ENCODE measurements around the gene KCNJ1. TPM values are rescaled to one million over a fixed set of nuclear protein-coding genes. Genes with fewer than 3 reads are reported as not detected.

Gene KCNJ1
- total RNA-seq, 1 donor from 2014 or later = under 0.01 TPM

- FAIRE-seq (no peak), DNase-seq (ENCODE audit: low read depth) (no peak)
- H3K27me3 ChIP-seq (ENCODE audit: control insufficient read depth, insufficient read depth, low read length) = peaks cover 2% of the 10 kb centered on the region
- no peak overlapping the region for H3K4me3 ChIP-seq (ENCODE audit: low read depth, low read length)
- no peak for TF ChIP-seq CTCF (IDR thresholded peaks at IDR 0.05; ENCODE audit: insufficient read depth, low read length, severe bottlenecking)
- no peaks in the 10 kb centered on the region for H3K36me3 ChIP-seq (ENCODE audit: control insufficient read depth, insufficient read depth, low read length)
Observed at GRCh38 chr11:128882451-128882850, 15.4 kb upstream of the KCNJ1 start.

GRCh38 chr11:128881221-128881620 is 14.1 kb upstream of the KCNJ1 start:
- no peak for TF ChIP-seq CTCF (IDR thresholded peaks at IDR 0.05; ENCODE audit: insufficient read depth, low read length, severe bottlenecking)

GRCh38 chr11:128879817-128880216 is 12.7 kb upstream of the KCNJ1 start:
- no peaks in the 10 kb centered on the region for H3K36me3 ChIP-seq (ENCODE audit: control insufficient read depth, insufficient read depth, low read length)
- no peak for TF ChIP-seq CTCF (IDR thresholded peaks at IDR 0.05; ENCODE audit: insufficient read depth, low read length, severe bottlenecking)
- peaks cover 2% of the 10 kb centered on the region for H3K27me3 ChIP-seq (ENCODE audit: control insufficient read depth, insufficient read depth, low read length)
- H3K4me3 ChIP-seq (ENCODE audit: low read depth, low read length) = no peak overlapping the region
- no peak for DNase-seq (ENCODE audit: low read depth)
- FAIRE-seq = no peak

More at GRCh38 chr11:128881221-128881620, 14.1 kb upstream of the KCNJ1 start:
- Histone ChIP-seq H3K36me3 (ENCODE audit: control insufficient read depth, insufficient read depth, low read length) (no peaks in the 10 kb centered on the region), H3K27me3 (ENCODE audit: control insufficient read depth, insufficient read depth, low read length) (peaks cover 2% of the 10 kb centered on the region), H3K4me3 (ENCODE audit: low read depth, low read length) (no peak overlapping the region)
- no peak for FAIRE-seq
- no peak for DNase-seq (ENCODE audit: low read depth)

- DNase-seq (ENCODE audit: low read depth) (no peak), FAIRE-seq (no peak)
- H3K4me3 ChIP-seq (ENCODE audit: low read depth, low read length) = no peak overlapping the region
- H3K36me3 ChIP-seq (ENCODE audit: control insufficient read depth, insufficient read depth, low read length) = no peaks in the 10 kb centered on the region
- peaks cover 2% of the 10 kb centered on the region for H3K27me3 ChIP-seq (ENCODE audit: control insufficient read depth, insufficient read depth, low read length)
- TF ChIP-seq CTCF (IDR thresholded peaks at IDR 0.05; ENCODE audit: insufficient read depth, low read length, severe bottlenecking) = no peak
Observed at GRCh38 chr11:128878455-128878854, 11.4 kb upstream of the KCNJ1 start.

- peaks cover 2% of the 10 kb centered on the region for H3K27me3 ChIP-seq (ENCODE audit: control insufficient read depth, insufficient read depth, low read length)
- DNase-seq (ENCODE audit: low read depth) = no peak
- H3K36me3 ChIP-seq (ENCODE audit: control insufficient read depth, insufficient read depth, low read length) = no peaks in the 10 kb centered on the region
- FAIRE-seq = no peak
- TF ChIP-seq CTCF (IDR thresholded peaks at IDR 0.05; ENCODE audit: insufficient read depth, low read length, severe bottlenecking) = no peak
- H3K4me3 ChIP-seq (ENCODE audit: low read depth, low read length) = no peak overlapping the region
Observed at GRCh38 chr11:128877726-128878125, 10.6 kb upstream of the KCNJ1 start.

- DNase-seq (ENCODE audit: low read depth) (no peak), FAIRE-seq (no peak)
- Histone ChIP-seq H3K4me3 (ENCODE audit: low read depth, low read length) (no peak overlapping the region), H3K36me3 (ENCODE audit: control insufficient read depth, insufficient read depth, low read length) (no peaks in the 10 kb centered on the region), H3K27me3 (ENCODE audit: control insufficient read depth, insufficient read depth, low read length) (no peaks in the 10 kb centered on the region)
- TF ChIP-seq CTCF (IDR thresholded peaks at IDR 0.05; ENCODE audit: insufficient read depth, low read length, severe bottlenecking) = no peak
Observed at GRCh38 chr11:128876133-128876650, 9.1 kb upstream of the KCNJ1 start.

Measured in bronchial epithelial cell (primary cell).